ENCODE results near the gene RHOXF1.
A peak's percentile ranks its signal among the peaks of the same experiment; 100 is the strongest.
"Not testable (repeated sequence)": the region's sequence is repeated elsewhere in the genome, so short reads cannot be mapped to it uniquely, and the experiment has no call there.

The RHOXF1 gene, protein sequence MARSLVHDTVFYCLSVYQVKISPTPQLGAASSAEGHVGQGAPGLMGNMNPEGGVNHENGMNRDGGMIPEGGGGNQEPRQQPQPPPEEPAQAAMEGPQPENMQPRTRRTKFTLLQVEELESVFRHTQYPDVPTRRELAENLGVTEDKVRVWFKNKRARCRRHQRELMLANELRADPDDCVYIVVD

DNA sequence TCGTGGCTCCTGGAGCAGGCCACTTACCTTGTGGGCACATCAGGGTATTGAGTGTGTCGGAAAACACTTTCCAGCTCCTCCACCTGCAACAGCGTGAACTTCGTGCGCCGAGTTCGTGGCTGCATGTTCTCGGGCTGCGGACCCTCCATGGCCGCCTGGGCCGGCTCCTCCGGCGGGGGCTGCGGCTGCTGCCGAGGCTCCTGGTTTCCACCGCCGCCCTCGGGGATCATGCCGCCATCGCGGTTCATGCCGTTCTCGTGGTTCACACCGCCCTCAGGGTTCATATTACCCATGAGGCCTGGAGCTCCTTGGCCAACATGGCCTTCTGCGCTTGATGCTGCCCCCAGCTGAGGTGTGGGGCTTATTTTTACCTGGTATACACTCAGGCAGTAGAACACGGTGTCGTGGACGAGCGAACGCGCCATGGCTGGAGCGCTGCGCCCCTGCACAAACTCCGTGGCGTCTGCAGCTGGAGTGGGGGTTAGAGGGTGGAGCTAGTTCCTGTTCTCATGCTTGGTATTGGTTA, at the start of gene RHOXF1:
Gene RHOXF1, minus strand, starts transcription at position 476 of the 526 bp plus-strand sequence. Its CDS starts 51 bp downstream, at position 425.
- DNase-seq, result no peak

DNA sequence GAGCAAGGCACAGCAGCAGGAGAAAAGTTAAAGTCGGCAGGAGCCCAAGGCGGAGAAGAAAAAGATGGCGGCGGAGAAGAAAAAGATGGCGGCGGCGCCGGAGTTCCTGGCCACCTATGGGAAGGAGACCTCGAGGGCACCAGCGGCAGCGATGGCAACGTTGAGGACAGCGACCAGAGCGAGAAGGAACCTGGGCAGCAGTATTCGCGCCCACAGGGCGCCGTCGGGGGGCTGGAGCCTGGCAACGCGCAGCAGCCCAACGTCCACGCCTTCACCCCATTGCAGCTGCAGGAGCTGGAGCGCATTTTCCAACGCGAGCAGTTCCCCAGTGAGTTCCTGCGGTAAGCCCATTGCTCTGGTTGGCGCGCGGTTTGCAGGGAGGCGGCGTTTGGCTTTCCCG, 43.4 kb upstream of the RHOXF1 start:
- not testable (repeated sequence) for DNase-seq

DNA sequence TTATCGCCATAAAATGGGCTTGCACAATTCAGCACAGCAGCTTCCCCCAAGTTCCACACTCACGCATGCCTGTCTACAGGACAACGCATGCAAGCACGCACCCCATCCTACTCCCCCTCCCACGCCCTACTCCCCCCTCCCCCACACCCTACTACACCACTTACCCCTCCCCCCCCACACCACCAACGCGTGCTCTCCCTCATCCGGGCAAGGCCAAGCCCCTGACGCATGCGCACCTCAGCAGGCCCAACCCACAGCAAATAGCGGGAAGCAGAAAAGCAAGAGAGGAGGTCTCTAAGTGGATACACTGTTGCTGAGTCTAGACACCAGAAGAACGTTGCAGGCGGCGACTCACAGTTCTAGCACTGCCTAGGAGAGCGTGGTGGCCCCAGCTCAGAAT, 42.6 kb upstream of the RHOXF1 start, which contains the start of gene RHOXF2:
Gene RHOXF2, plus strand, starts transcription at position 301 of the 400 bp plus-strand sequence. CDS start 138 bp downstream, outside the sequence.
- DNase-seq, result not testable (repeated sequence)

DNA sequence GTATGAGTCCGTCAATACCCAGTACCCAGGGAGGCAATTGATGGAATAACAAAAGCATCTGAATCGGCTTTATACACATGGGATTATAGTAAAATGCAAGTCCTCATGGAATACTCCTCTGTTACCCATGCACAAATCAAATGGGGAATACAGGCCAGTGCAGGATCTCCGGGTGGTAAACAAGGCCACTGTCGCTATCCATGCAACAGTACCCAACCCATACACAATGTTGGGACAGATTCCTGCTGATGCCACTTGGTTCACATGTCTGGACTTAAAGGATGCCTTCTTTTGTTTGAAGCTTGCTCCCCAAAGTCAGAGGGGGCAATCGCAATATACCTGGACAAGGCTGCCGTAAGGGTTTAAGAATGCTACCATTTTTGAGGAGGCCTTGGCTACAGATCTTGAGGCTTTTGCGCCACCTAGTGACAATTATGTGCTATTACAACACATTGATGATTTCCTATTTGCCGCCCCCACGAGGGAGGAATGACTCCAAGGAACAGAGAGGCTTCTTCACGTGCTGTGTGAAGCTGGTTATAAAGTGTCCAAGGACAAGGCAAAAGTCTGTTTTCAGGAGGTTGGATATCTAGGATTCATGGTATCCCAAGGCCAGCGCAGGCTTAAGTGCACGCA, 34.5 kb upstream of the RHOXF1 start:
- not testable (repeated sequence) for DNase-seq

DNA sequence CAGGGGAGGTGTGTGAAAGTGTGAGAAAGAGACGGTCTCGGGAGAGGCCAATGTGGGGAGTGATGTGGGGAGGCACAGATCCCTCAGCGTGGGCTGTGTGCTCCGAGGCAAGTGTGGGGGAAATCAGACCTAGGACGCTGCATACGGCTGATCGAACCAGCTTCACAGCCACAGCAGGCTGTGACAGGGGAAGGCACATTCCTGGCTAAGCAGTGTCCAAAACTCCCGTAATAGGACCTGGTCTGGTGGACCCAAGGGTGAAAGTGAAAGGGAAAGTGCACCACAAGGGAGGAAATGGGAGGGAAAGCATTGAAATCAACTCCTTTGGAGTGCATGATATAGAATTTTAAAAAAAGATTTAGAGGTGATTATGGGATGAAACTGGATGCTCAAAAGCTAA, 31.8 kb upstream of the RHOXF1 start:
- DNase-seq, result no peak

DNA sequence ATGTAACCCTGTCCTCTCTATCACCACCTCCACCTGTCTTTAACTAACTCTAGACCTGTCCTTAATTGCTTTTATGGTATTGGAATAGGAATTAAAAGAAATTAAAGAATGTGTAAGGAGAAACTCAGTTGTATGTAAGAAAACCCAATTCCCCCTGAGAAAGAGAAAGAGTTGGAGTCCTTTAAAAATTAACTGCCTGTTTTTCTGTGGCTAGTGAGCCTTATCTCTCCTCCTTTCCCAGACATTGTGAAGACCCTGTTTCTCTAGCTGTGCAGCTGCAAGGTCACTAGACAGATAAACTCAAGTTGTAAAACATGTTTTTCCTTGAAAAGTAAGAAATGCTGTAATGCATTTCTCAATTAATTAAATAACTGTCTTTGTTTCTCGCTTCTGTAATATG, 30.6 kb upstream of the RHOXF1 start:
- not testable (repeated sequence) for DNase-seq

DNA sequence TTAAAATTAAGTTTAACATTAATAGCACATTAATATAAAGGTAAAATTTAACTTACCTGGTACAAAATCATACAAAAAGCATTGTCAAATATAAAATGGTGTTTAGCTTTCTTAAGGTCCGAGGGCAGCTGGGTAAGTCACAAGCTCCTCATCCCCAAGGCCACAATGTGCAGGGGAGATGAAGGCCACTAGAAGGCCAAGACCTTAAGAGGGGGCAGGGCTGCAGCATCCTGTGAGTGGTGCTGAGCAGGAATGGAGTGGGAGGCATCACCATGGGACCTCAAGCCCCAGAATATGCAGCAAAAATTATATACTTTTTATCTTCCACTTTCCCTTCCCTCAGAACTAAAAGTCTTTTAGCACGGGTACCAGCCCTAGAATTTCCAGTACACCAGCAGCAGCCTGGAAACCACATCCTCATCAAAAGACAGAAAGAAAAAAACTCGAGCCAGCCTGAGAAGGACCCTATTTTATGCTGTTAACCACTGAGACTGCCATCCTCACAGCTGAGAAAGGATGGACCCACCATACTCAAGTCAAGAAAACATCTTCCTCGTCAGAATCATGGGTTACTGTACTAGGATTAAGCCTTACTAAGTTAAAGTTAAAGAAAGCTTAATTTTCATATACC, 29.7 kb upstream of the RHOXF1 start:
- no peak for DNase-seq

DNA sequence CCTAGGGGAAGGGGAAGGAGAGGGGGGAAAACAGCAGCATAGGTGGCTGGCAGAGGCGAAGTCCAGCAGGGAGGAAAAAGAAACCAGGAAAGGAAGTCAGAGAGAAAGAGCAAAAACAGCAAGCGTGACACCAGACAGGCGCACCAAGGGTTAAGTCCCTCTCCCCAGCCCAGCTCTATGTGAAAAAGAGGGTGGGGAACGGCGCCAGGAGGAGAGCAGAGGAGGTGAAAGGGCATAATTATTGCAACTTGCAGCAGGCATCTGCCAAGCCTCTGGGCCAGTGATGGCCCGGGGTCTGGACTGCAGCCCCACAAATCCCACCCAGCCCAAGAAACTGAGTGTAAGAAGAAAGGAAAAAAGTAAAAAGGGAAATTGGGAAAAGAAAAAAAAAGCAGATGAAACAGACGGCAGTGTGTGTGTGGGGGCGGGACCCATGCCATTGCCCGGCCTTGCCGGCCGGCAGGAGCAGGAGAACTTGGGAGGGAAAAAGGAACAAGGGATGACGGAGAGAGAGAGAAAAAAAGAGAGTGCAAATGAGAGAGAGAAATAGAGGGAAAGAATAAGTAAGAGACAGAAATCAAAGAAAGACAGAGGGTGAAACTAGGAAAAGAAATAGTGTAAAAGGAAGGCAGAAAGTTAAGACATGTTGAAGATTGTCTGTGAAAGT, 28.6 kb upstream of the RHOXF1 start:
- peak; percentile 14 for DNase-seq

DNA sequence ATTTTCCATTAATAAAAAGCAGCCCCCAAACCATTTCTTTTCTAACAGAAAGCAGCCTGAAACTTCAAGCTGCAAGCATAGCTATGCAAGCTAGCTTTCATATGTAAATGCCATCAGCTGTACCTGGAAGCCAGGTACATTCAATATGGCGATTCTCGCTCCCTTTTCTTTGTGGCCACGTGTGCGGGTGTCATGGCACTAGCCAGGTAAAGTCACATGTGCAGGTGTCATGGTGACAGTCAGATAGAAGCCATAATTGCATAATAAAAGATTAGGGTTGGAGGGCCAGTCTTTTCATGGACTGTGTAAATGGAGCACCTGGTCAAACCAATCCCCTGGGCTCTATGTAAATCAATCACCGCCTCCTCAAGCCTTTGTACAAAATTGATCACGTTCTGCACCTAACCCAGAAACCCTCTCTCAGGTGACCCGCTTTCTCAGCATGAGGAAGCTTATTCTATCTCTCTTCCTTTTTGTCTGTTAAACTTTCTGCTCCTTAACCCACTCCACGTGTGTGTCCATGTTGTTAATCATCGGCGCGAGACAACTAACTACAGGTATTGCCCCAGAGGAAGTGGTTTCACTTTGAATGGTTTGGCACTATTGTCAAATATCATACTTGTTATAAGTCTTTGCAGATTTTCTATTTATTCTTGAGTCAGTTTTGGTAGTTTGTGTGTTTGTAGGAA, 24.7 kb upstream of the RHOXF1 start:
- DNase-seq, result no peak

DNA sequence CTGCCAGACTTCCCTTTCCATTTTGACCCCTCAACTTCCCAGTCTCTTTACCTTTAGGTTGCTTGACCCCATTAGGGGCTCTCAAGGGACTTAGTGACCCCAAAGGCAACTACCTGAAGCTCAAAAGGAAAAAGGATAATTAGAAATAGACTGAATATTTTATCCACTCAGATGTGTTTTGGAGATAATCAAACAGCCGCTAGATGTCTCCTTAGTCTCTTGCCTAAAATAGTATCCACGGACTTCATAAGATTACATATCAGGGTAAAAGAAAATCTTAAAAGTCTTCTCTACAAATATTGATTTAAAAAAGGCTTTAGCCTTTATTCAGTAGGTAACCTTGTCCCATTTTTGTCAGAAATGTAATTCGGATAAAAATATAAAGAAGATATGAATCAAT, 21.7 kb upstream of the RHOXF1 start:
- no peak for DNase-seq

DNA sequence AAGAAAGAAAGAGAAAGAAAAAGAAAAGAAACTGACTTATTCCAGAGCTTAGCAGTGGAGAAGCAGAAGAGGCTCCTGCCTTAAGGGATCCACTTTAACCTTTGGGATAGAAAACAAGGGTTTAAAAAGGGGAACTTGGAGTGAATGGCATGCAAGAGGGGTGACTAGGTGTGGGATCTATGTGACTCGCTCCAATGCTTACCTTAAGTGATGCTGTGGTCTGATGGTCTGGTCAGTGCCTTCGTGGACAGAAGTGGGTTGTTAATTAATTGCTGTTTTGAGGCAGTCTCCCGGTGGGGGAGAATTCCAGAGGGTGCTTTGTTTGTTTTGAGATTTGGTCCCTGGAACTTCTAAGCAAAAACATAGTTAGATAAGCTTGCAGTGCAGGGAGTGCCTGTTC, 21.1 kb upstream of the RHOXF1 start:
- no peak for DNase-seq

DNA sequence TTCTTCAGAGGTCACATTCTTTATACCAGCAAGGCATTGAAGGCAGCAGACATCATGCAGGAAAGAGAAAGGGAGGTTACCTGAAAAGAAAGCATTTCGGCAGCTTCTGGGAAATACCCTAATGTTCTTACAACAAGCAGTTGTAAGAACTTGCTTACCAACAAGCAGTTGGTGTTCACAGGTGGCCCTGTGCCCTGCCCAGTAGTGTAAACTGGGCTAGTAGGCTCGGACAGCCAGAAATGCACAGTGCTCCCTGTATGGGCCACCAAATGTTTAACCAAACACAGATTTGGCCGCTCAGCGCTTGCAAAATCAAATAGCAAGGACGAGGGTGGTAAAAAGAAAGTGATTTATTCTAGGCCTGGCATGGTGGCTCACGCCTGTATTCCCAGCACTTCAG, 20.4 kb upstream of the RHOXF1 start:
- no peak for DNase-seq

DNA sequence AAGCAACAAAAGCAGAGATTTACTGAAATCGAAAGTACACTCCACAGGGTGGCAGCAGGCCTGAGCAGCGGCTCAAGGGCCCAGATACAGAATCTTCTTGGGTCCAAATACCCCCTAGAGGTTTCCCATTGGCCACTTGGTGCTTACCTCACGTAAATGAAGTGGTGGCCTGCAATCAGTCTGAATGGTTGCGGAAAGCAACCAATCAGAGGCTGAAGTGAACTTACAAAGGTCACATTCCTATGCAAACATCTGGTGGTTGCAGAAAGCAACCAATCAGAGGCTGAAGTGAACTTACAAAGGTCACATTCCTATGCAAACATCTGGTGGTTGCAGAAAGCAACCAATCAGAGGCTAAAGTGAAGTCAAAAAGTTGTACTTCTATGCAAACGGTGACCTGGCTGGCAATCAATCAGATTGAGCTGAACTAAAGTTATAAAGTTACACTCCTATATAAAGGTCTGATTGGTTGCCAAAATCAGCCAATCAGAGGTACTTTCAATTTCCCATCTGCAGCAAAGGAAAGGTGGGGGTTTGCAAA, 12.7 kb upstream of the RHOXF1 start:
- not testable (repeated sequence) for DNase-seq

DNA sequence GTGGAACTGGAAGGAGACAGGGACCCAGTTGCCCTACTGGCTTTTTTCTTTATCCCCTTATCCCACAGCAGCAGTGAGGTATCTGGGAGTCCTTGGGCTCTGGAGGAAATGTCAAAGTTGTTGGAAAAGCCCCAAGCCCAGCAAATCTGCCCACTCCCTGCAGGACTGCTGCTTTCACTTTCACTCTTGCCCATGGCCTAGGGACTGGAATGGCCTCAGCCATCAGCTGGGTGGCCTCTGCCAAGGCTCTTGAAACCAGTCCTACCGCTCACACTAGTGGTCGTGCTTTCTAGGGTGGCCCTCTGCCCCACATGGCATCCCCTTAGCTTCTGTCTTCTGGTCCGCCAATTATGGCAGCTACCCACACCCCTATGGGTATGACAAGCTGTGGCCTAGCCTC, 9.7 kb upstream of the RHOXF1 start:
- DNase-seq, result no peak

DNA sequence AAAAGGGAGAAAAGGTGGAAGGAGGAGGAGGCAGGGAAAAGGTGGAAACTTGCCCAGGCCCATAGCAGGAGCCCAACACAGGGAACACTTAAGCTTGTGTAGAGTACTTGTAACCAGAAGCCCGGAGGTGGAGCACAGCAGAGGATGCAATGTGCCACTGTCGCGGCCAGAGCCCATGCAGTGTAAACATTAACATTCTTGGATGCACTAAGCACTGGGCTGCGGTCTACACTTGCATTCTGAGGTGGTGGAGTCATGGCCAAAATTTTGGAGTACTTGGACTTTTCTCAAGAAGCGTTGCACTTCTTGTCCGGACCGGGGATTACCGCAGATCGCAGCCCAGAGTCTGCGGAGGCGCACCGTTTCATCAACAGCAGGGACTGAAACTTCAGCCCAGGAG, 4.5 kb upstream of the RHOXF1 start:
- DNase-seq, result no peak

DNA sequence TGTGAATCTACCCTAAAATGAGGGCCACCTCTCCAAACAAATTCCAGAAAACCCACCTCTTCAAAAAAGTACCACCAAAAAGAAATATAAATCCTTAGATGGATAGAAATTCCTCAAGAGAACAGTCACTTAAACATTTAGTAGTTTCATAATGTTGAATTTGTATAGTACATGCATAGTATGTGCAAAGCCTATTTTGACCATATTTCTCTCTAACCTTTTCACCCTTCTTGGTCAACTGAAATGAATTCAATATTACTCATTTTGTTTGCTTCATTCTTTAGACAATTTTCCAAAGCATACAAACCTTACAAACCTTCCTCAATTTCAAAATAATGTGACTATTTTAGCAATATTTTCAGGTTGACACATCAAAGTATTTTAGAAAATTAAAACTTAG, 4.1 kb downstream of the RHOXF1 start:
- DNase-seq, result no peak

DNA sequence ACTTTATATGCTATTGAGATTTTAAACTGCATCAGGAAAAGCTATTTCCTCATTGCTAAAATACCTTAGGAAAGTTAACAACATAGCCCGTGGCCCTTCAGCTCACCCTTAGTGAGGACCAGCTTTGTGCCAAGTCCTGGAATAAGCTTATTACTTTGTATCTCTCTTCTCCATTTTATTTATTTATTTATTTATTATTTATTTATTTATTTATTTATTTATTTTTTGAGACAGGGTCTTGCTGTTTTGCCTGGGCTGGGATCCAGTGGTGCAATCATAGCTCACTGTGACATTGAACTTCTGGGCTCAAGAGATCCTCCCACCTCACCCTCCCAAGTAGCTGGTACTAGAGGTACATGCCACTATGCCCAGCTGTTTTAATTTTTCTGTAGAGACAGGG, 6.3 kb downstream of the RHOXF1 start:
- no peak for DNase-seq

DNA sequence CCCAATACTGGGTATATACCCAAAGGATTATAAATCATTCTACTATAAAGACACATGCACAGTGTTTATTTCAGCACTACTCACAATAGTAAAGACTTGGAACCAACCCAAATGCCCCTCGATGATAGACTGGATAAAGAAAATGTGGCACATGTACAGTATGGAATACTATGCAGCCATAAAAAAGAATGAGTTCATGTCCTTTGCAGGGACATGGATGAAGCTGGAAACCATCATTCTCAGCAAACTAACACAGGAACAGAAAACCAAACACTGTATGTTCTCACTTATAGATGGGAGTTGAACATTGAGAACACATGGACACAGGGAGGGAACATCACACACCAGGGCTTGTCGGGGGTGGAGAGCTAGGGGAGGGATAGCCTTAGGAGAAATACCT, 11.0 kb downstream of the RHOXF1 start:
- not testable (repeated sequence) for DNase-seq

DNA sequence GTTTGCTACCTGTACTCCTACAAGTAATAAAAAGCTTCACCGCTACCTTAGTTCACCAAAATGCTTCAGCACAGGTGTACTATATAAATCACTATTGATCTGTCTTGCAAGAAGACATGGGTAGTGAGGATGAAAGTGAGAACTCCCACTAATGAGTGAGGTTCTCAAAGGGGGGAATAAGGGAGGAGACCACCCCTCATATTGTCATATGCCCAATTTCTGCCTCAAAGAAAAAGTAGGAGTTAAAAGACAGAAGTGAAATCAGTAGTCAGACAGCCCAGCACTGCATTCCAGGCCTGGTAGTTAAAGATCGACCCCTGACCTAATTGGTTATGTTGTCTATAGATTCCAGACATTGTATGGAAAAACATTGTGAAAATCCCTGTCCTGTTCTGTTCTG, 14.7 kb downstream of the RHOXF1 start:
- DNase-seq, result not testable (repeated sequence)

DNA sequence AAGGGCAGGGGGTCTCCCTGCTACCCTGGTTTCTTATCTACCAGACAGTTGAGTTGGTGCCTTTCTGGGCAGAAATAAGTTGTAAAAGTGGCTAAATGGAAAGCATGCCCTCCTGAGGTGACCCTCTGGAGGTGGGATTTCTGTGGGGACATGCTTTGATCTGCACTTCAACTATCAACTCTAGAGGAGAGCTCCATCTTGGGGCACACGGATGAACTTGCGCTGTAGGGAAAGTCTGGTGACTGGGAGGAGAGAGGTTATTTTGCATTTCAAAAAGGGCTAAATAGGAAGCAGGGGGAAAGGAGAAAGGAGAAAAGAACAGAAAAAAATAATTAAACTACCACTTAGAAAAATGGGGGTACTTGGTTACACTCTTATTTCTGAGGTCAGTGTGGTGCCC, 25.5 kb downstream of the RHOXF1 start:
- DNase-seq, result no peak

DNA sequence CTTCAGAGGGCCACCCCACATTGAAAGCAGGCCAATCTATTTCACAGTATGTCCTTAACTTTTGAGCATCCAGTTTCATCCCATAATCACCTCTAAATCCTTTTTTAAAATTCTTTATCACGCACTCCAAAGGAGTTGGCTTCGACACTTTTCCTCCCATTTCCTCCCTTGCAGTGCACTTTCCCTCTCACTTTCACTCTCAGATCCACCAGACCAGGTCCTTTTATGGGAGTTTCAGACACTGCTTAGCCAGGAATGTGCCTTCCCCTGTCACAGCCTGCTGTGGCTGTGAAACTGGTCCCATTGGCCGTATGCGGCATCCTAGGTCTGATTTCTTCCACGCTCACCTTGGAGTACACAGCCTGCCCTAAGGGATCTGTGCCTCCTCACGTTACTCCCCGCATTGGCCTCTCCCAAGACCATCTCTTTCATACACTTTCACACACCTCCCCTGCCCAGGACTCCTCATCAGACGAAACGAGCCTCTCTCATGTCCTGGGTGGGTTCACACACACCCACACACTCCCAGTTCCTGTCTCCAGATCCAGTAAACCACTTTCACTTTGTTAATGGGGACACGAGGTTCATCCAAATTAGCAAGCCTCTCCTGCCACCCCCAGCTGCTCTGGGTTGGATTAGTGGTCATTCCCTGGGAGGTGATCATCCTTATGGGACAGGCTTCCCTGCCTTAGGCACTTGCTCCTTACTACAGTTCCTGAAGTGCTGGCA, 28.3 kb downstream of the RHOXF1 start:
- DNase-seq, result no peak

Measured in midbrain (tissue), 1 donor.